ENCODE data around the gene MGLL.

DNA sequence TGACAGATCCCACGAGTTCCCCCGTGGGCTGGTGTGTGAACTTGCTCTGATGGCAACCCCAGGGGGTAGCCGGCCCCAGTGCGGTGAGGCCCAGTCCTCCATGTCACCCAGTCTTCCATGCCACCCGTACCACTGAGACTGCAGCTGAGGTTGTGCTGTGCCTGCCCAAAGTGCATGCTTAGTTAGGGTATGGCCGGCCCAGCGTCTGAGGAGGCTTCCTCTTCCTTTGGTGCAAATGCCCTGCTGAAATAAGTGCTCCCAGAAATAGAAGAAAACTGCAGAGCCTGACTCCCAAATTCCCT is 31.5 kb downstream of the MGLL start:
- TF ChIP-seq, protein P1, sequence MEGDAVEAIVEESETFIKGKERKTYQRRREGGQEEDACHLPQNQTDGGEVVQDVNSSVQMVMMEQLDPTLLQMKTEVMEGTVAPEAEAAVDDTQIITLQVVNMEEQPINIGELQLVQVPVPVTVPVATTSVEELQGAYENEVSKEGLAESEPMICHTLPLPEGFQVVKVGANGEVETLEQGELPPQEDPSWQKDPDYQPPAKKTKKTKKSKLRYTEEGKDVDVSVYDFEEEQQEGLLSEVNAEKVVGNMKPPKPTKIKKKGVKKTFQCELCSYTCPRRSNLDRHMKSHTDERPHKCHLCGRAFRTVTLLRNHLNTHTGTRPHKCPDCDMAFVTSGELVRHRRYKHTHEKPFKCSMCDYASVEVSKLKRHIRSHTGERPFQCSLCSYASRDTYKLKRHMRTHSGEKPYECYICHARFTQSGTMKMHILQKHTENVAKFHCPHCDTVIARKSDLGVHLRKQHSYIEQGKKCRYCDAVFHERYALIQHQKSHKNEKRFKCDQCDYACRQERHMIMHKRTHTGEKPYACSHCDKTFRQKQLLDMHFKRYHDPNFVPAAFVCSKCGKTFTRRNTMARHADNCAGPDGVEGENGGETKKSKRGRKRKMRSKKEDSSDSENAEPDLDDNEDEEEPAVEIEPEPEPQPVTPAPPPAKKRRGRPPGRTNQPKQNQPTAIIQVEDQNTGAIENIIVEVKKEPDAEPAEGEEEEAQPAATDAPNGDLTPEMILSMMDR (IDR thresholded peaks at IDR 0.05; ENCODE audit: insufficient read depth, low read length, poor library complexity, severe bottlenecking): no peak
- no peak for TF ChIP-seq EZH2phosphoT487 (conservative IDR thresholded peaks at IDR 0.05; ENCODE audit: low read length)
